GM12878 (cell line): ENCODE results near the gene CNOT8.

Experiments
- CBX5 ChIP-seq: sonication (generic); IDR thresholded peaks from 2 replicates; pipeline ENCODE4 v1.6.1; 2016; ENCODE audit warnings: low read depth, moderate library complexity, mild to moderate bottlenecking, inconsistent platforms
- CTCF ChIP-seq, 3 experiments: IDR thresholded peaks in 2 of 3; conservative IDR thresholded peaks in 1 of 3; 2 replicates each; pipeline ENCODE4 v1.5.1; 2011; ENCODE audit warnings: low read depth in 3 of 3, low read length in 3 of 3, mild to moderate bottlenecking in 3 of 3, control low read depth in 2 of 3, moderate library complexity in 2 of 3, inconsistent platforms in 1 of 3, mixed read lengths in 1 of 3; ENCODE audit not compliant: control insufficient read depth in 2 of 3, insufficient read depth in 1 of 3; ENCODE audit errors: extremely low read depth in 1 of 3
- E2F4 ChIP-seq: IDR thresholded peaks from 2 replicates; pipeline ENCODE4 v1.6.1; 2012; ENCODE audit warnings: low read depth, low read length, improper control_type of control experiment
- EZH2 ChIP-seq: IDR thresholded peaks from 2 replicates; pipeline ENCODE4 v1.6.1; 2012; ENCODE audit warnings: low read depth, mild to moderate bottlenecking, control low read depth, inconsistent platforms, low read length, borderline replicate concordance; ENCODE audit not compliant: control insufficient read depth
- PAX8 ChIP-seq: fragments of 450-650 bp; IDR thresholded peaks from 2 replicates; pipeline ENCODE4 v1.6.1; 2017; ENCODE audit warnings: mild to moderate bottlenecking, moderate library complexity
- RAD21 ChIP-seq: IDR thresholded peaks from 2 replicates; pipeline ENCODE4 v1.6.1; 2011; ENCODE audit warnings: mild to moderate bottlenecking, low read depth, low read length, moderate library complexity; ENCODE audit not compliant: insufficient read depth
- SUPT20H ChIP-seq: IDR thresholded peaks from 2 replicates; pipeline ENCODE4 v1.6.1; 2011; ENCODE audit warnings: low read depth, mild to moderate bottlenecking, low read length, moderate library complexity, borderline replicate concordance; ENCODE audit not compliant: control insufficient read depth
- YBX1 ChIP-seq: fragments of 450-650 bp; IDR thresholded peaks from 2 replicates; pipeline ENCODE4 v1.6.1; 2016; ENCODE audit warnings: antibody characterized with exemption
- ZBTB4 ChIP-seq: fragments of 450-650 bp; formaldehyde crosslinking; IDR thresholded peaks from 2 replicates; pipeline ENCODE4 v1.4.0; 2022; ENCODE audit warnings: mild to moderate bottlenecking, moderate library complexity
- ZNF687 ChIP-seq: fragments of 450-650 bp; IDR thresholded peaks from 2 replicates; pipeline ENCODE4 v1.6.1; 2017; ENCODE audit warnings: mild to moderate bottlenecking, moderate library complexity

GRCh38 chr5:154866841-154867240 lies 8.4 kb downstream of the CNOT8 start:
- TF ChIP-seq EZH2, result no peak
- TF ChIP-seq CTCF (IDR thresholded peaks at IDR 0.05 in 2 of 3, conservative IDR thresholded peaks at IDR 0.05 in 1 of 3; ENCODE audit: control insufficient read depth in 2 of 3, extremely low read depth in 1 of 3, insufficient read depth in 1 of 3, low read depth in 3 of 3, low read length in 3 of 3), result no peak
- no peak for TF ChIP-seq ZBTB4
- no peak for TF ChIP-seq E2F4
- TF ChIP-seq ZNF687, result no peak
- TF ChIP-seq PAX8, result no peak
- no peak for TF ChIP-seq YBX1
- TF ChIP-seq CBX5, result no peak
- TF ChIP-seq RAD21, result no peak
- no peak for TF ChIP-seq SUPT20H
